Astrocyte (in vitro differentiated cells and primary cell): ENCODE data around the gene CNOT4. TPM values are rescaled to one million over a fixed set of nuclear protein-coding genes. Genes with fewer than 3 reads are reported as not detected.
"Not testable (repeated sequence)": the region's sequence is repeated elsewhere in the genome, so short reads cannot be mapped to it uniquely, and the experiment has no call there.

Source experiments
- DNase-seq: peaks from one replicate; pipeline ENCODE4 v3.0.0-alpha.2; 2010; ENCODE audit warnings: low read depth
- FAIRE-seq: peaks from 2 replicates; lab custom pipeline; 2011; peaks lifted over from hg19 to GRCh38; lab: Jason Lieb, UNC
- H2AFZ ChIP-seq: 2 replicates; pipeline ENCODE4 v1.6.0; 2012; ENCODE audit warnings: low read depth, low read length, inconsistent platforms
- H3K27ac ChIP-seq: 2 replicates; pipeline ENCODE4 v1.5.1; 2011; ENCODE audit warnings: low read depth, low read length, inconsistent platforms
- H3K27me3 ChIP-seq: 2 replicates; pipeline ENCODE4 v1.6.0; 2011; ENCODE audit warnings: low read length, inconsistent platforms; ENCODE audit not compliant: insufficient read depth
- H3K36me3 ChIP-seq: 2 replicates; pipeline ENCODE4 v1.5.1; 2011; ENCODE audit warnings: low read length, inconsistent platforms; ENCODE audit not compliant: insufficient read depth
- H3K4me1 ChIP-seq: 2 replicates; pipeline ENCODE4 v1.5.1; 2011; ENCODE audit warnings: low read length, inconsistent platforms; ENCODE audit not compliant: insufficient read depth
- H3K4me2 ChIP-seq: 2 replicates; pipeline ENCODE4 v1.6.0; 2012; ENCODE audit warnings: low read length, inconsistent platforms
- H3K4me3 ChIP-seq: 2 replicates; pipeline ENCODE4 v1.5.1; 2011; ENCODE audit warnings: low read depth, mild to moderate bottlenecking, low read length, inconsistent platforms; ENCODE audit not compliant: insufficient read depth
- H3K79me2 ChIP-seq: 2 replicates; pipeline ENCODE4 v1.6.0; 2012; ENCODE audit warnings: mild to moderate bottlenecking, low read length, inconsistent platforms; ENCODE audit not compliant: insufficient read depth
- H3K9ac ChIP-seq: 2 replicates; pipeline ENCODE4 v1.6.0; 2012; ENCODE audit warnings: mild to moderate bottlenecking, low read length, inconsistent platforms
- H3K9me3 ChIP-seq: 2 replicates; pipeline ENCODE4 v1.5.1; 2012; ENCODE audit warnings: low read depth, mild to moderate bottlenecking, low read length, inconsistent platforms; ENCODE audit not compliant: insufficient read depth
- H4K20me1 ChIP-seq: 2 replicates; pipeline ENCODE4 v1.6.0; 2012; ENCODE audit warnings: low read length, inconsistent platforms; ENCODE audit not compliant: insufficient read depth
- H3K27ac Mint-ChIP-seq: one replicate; pipeline ENCODE4 v1.8.0; 2021; ENCODE audit warnings: mild to moderate bottlenecking, mixed read lengths; ENCODE audit not compliant: unreplicated experiment
- H3K27me3 Mint-ChIP-seq: one replicate; pipeline ENCODE4 v1.8.0; 2021; ENCODE audit warnings: low read depth, mixed read lengths; ENCODE audit not compliant: unreplicated experiment
- H3K36me3 Mint-ChIP-seq: one replicate; pipeline ENCODE4 v1.8.0; 2021; ENCODE audit warnings: low read depth, mixed read lengths; ENCODE audit not compliant: unreplicated experiment
- H3K4me1 Mint-ChIP-seq: one replicate; pipeline ENCODE4 v1.8.0; 2021; ENCODE audit warnings: low read depth, mixed read lengths; ENCODE audit not compliant: unreplicated experiment
- H3K4me3 Mint-ChIP-seq: one replicate; pipeline ENCODE4 v1.8.0; 2021; ENCODE audit warnings: mild to moderate bottlenecking, moderate library complexity, mixed read lengths; ENCODE audit not compliant: unreplicated experiment
- H3K9me3 Mint-ChIP-seq: one replicate; pipeline ENCODE4 v1.8.0; 2021; ENCODE audit warnings: mild to moderate bottlenecking, mixed read lengths; ENCODE audit not compliant: unreplicated experiment
- CTCF ChIP-seq: IDR thresholded peaks from 2 replicates; pipeline ENCODE4 v1.5.1; 2011; ENCODE audit warnings: low read depth, mild to moderate bottlenecking, inconsistent platforms, low read length, moderate library complexity; ENCODE audit not compliant: insufficient read depth
- EZH2 ChIP-seq: IDR thresholded peaks from 2 replicates; pipeline ENCODE4 v1.6.1; 2012; ENCODE audit warnings: mild to moderate bottlenecking, low read length, inconsistent platforms; ENCODE audit not compliant: insufficient read depth
- total RNA-seq: library from RNA; stranded (reverse); gene quantifications from 2 replicates; pipeline ENCODE4 v1.2.1, GENCODE V29; 2021

The CNOT4 gene
- total RNA-seq, 1 donor from 2014 or later, result 24.9 TPM

DNA sequence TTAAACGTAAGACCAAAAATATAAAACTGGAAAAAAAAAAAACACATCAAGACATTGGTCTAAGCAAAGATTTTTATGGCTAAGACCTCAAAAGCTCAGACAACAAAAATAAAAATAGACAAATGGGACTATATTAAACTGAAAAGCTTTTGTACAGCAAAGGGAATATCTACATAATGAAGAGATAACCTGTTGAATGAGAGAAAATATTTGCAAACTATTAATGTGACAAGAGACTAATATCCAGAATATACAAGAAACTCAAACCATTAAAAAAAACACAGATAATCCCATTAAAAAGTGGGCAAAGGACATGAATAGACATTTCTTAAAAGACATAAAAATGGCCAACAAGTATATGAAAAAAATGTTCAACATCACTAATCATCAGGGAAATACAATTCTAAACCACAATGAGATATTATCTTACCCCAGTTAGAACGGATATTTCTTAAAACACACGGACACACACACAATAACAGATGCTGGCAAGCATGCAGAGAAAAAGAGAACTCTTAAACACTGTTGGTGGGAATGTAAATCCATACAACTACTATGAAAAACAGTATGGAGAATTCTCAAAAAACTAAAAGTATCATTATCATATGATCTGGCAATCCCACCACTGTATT, 28.8 kb downstream of the CNOT4 start:
- H3K79me2 ChIP-seq, result peaks cover 89% of the 10 kb centered on the region
- no peak overlapping the region for H3K4me2 ChIP-seq
- FAIRE-seq, result no peak

GRCh38 chr7:135475521-135475920, 34.4 kb downstream of the CNOT4 start:
- Histone ChIP-seq H2AFZ (no peak overlapping the region), H3K27ac (no peak overlapping the region), H3K4me1 (no peaks in the 10 kb centered on the region), H4K20me1 (peaks cover 42% of the 10 kb centered on the region), H3K9me3 (no peaks in the 10 kb centered on the region), H3K9ac (no peak overlapping the region), H3K4me2 (no peak overlapping the region), H3K27me3 (no peaks in the 10 kb centered on the region), H3K79me2 (peaks cover 72% of the 10 kb centered on the region), H3K36me3 (no peaks in the 10 kb centered on the region), H3K4me3 (no peak overlapping the region)
- DNase-seq, result no peak
- Mint-ChIP-seq H3K27ac (no peak overlapping the region), H3K27me3 (no peaks in the 10 kb centered on the region), H3K4me1 (no peaks in the 10 kb centered on the region), H3K4me3 (no peak overlapping the region), H3K9me3 (no peaks in the 10 kb centered on the region), H3K36me3 (no peaks in the 10 kb centered on the region)
- FAIRE-seq, result no peak
- TF ChIP-seq EZH2, result no peak
- no peak for TF ChIP-seq CTCF

More for the DNA sequence above, 28.8 kb downstream of the CNOT4 start:
- H3K9me3 ChIP-seq, result no peaks in the 10 kb centered on the region
- no peak overlapping the region for H2AFZ ChIP-seq
- DNase-seq, result no peak
- H3K27me3 ChIP-seq, result no peaks in the 10 kb centered on the region
- no peak overlapping the region for H3K27ac ChIP-seq
- H3K36me3 Mint-ChIP-seq, result no peaks in the 10 kb centered on the region
- H3K27ac Mint-ChIP-seq, result no peak overlapping the region
- H4K20me1 ChIP-seq, result peaks cover 65% of the 10 kb centered on the region
- no peaks in the 10 kb centered on the region for H3K27me3 Mint-ChIP-seq
- TF ChIP-seq EZH2, result no peak
- no peak for TF ChIP-seq CTCF
- H3K36me3 ChIP-seq, result no peaks in the 10 kb centered on the region
- H3K4me1 Mint-ChIP-seq, result peaks cover under 1% of the 10 kb centered on the region
- H3K4me3 Mint-ChIP-seq, result no peak overlapping the region
- H3K4me1 ChIP-seq, result no peaks in the 10 kb centered on the region
- no peak overlapping the region for H3K9ac ChIP-seq
- no peak overlapping the region for H3K4me3 ChIP-seq
- no peaks in the 10 kb centered on the region for H3K9me3 Mint-ChIP-seq

GRCh38 chr7:135469705-135470104, 40.2 kb downstream of the CNOT4 start:
- not testable (repeated sequence) for H3K27me3 Mint-ChIP-seq, H3K4me3 Mint-ChIP-seq

More at GRCh38 chr7:135469705-135470104, 40.2 kb downstream of the CNOT4 start:
- H3K27me3 ChIP-seq, H3K4me2 ChIP-seq, FAIRE-seq, H3K4me3 ChIP-seq, H3K27ac Mint-ChIP-seq, DNase-seq, H3K9me3 Mint-ChIP-seq, H3K4me1 ChIP-seq, H3K36me3 ChIP-seq, H3K27ac ChIP-seq, H3K9me3 ChIP-seq, H3K4me1 Mint-ChIP-seq, H3K9ac ChIP-seq, H3K36me3 Mint-ChIP-seq, H2AFZ ChIP-seq: not testable (repeated sequence)
- Histone ChIP-seq H3K79me2 (peaks cover 73% of the 10 kb centered on the region), H4K20me1 (peaks cover 40% of the 10 kb centered on the region)
